ENCODE measurements around the gene LUC7L3. TPM values are rescaled to one million over a fixed set of nuclear protein-coding genes. Genes with fewer than 3 reads are reported as not detected.
"Not testable (repeated sequence)": the region's sequence is repeated elsewhere in the genome, so short reads cannot be mapped to it uniquely, and the experiment has no call there.

Gene LUC7L3
- total RNA-seq, 4 donors from 2014 or later = 62.8 to 984 (median 159) TPM

DNA sequence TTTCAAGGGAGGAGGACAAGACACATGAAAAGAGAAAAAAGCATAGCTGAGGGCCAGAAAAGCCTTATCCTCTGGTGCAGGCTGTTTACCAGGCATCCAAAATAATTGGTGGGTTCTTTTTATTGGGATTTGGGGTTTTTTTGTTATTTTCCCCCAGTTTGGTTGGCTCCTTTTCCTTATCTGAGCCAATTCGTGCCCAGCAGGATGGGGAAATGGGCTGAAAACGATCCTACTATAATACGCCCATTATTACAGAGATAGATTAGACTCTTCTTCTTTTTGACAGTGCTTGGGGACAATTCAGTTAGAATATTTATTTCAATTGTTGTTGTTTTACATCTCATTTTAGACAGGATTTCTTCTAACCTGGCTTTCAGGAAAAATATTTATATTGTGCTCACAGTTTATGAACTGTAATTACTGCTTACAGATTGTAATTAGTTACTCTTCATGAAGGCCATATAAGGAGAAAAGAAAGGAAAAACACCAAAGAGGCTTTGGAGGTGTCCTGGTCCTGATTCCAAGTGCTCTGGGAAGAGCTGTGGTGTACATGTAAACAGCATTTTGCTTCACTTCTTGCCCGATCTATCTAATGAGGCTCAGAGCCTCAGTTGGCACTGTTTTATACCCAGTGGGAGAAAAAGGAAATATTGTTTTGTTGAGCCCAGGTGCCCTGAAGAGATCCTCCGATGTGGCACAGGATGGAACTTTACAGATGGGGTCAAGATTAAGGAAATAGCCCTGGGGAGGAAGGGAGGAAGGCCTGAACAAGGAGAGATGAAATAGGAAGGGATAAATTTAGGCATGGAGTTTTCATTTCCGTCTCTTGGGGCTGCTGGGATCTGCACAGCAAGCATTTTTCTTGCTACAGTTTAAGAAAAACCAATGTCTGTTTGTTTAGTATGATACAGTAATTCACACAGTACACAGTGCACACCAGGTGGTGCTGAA lies 11.1 kb upstream of the LUC7L3 start:
- in situ Hi-C loops (cut with MboI; ENCODE audit: low pct_ligation_motif_present in 1 of 4, low pct_unique_long_range_greater_than_20kb in 1 of 4, low sequenced_read_pairs in 3 of 4) (no loop called here), intact Hi-C loops (cut with DNase I; ENCODE audit: low total_unique reads) (no loop called here)
- TF ChIP-seq EP300 (IDR thresholded peaks at IDR 0.05; ENCODE audit: low read depth) (no peak), POLR2AphosphoS5 (IDR thresholded peaks at IDR 0.05) (no peak), POLR2A (IDR thresholded peaks at IDR 0.05) (peak; percentile 32)
- TF ChIP-seq, protein P1, sequence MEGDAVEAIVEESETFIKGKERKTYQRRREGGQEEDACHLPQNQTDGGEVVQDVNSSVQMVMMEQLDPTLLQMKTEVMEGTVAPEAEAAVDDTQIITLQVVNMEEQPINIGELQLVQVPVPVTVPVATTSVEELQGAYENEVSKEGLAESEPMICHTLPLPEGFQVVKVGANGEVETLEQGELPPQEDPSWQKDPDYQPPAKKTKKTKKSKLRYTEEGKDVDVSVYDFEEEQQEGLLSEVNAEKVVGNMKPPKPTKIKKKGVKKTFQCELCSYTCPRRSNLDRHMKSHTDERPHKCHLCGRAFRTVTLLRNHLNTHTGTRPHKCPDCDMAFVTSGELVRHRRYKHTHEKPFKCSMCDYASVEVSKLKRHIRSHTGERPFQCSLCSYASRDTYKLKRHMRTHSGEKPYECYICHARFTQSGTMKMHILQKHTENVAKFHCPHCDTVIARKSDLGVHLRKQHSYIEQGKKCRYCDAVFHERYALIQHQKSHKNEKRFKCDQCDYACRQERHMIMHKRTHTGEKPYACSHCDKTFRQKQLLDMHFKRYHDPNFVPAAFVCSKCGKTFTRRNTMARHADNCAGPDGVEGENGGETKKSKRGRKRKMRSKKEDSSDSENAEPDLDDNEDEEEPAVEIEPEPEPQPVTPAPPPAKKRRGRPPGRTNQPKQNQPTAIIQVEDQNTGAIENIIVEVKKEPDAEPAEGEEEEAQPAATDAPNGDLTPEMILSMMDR (IDR thresholded peaks at IDR 0.05) = peak in 1 of 5 experiments; percentile 11
- no peak for DNase-seq
- H3K27me3 ChIP-seq = no peaks in the 10 kb centered on the region
- no peaks in the 10 kb centered on the region for H3K36me3 ChIP-seq
- peaks cover 21 to 45% (median 38%) of the 10 kb centered on the region in 4 donors for H3K4me1 ChIP-seq
- H3K9me3 ChIP-seq = no peaks in the 10 kb centered on the region
- H3K27ac ChIP-seq = peak overlapping the region; percentile 96 to 99 (median 98)
- WGBS, 2 donors (ENCODE audit: low coverage in 1 of 2) = 2 to 3% methylated on average over 5 to 6 of the region's 6 CpGs
- peak overlapping the region; percentile 24 to 68 (median 56) for H3K4me3 ChIP-seq

- H3K27ac ChIP-seq = peak overlapping the region; percentile 96 to 99 (median 98)
- intact Hi-C loops (cut with DNase I; ENCODE audit: low total_unique reads); in situ Hi-C loops (cut with MboI; ENCODE audit: low pct_ligation_motif_present in 1 of 4, low pct_unique_long_range_greater_than_20kb in 1 of 4, low sequenced_read_pairs in 3 of 4); H3K36me3 ChIP-seq; H3K9me3 ChIP-seq; DNase-seq; H3K27me3 ChIP-seq: not testable (repeated sequence)
- H3K4me1 ChIP-seq = peaks cover 21 to 39% (median 34%) of the 10 kb centered on the region in 4 donors
- 71 to 73% methylated on average over 2 to 4 of the region's 4 CpGs for WGBS, 2 donors (ENCODE audit: low coverage in 1 of 2)
- peak overlapping the region in 1 of 4 donors; percentile 63 for H3K4me3 ChIP-seq
Observed at GRCh38 chr17:50709053-50709452, 10.3 kb upstream of the LUC7L3 start.

GRCh38 chr17:50710025-50710424 lies 9.4 kb upstream of the LUC7L3 start:
- no peak for TF ChIP-seq EP300 (IDR thresholded peaks at IDR 0.05; ENCODE audit: low read depth)
- no peak for TF ChIP-seq POLR2A (IDR thresholded peaks at IDR 0.05)
- no peak for TF ChIP-seq POLR2AphosphoS5 (IDR thresholded peaks at IDR 0.05)
- TF ChIP-seq, protein P1 (IDR thresholded peaks at IDR 0.05) = no peak
- Histone ChIP-seq H3K9me3 (no peaks in the 10 kb centered on the region), H3K4me3 (no peak overlapping the region), H3K27me3 (no peaks in the 10 kb centered on the region), H3K36me3 (no peaks in the 10 kb centered on the region), H3K4me1 (peaks cover 21 to 38% (median 33%) of the 10 kb centered on the region in 4 donors), H3K27ac (peak overlapping the region in 3 of 4 donors; percentile 98 to 99 (median 98))
- intact Hi-C loops (cut with DNase I; ENCODE audit: low total_unique reads) = no loop called here
- in situ Hi-C loops (cut with MboI; ENCODE audit: low pct_ligation_motif_present in 1 of 4, low pct_unique_long_range_greater_than_20kb in 1 of 4, low sequenced_read_pairs in 3 of 4) = no loop called here
- DNase-seq = no peak
- 92 to 100% methylated on average over 1 to 2 of the region's 2 CpGs for WGBS, 2 donors (ENCODE audit: low coverage in 1 of 2)

GRCh38 chr17:50710650-50711049 lies 8.8 kb upstream of the LUC7L3 start:
- in situ Hi-C loops (cut with MboI; ENCODE audit: low pct_ligation_motif_present in 1 of 4, low pct_unique_long_range_greater_than_20kb in 1 of 4, low sequenced_read_pairs in 3 of 4) = no loop called here
- Histone ChIP-seq H3K27me3 (no peaks in the 10 kb centered on the region), H3K9me3 (no peaks in the 10 kb centered on the region), H3K4me1 (peaks cover 21 to 32% (median 29%) of the 10 kb centered on the region in 4 donors), H3K4me3 (no peak overlapping the region), H3K36me3 (no peaks in the 10 kb centered on the region), H3K27ac (no peak overlapping the region)
- WGBS, 2 donors (ENCODE audit: low coverage in 1 of 2) = 86% methylated on average over 1 to 4 of the region's 4 CpGs
- no peak for TF ChIP-seq POLR2A (IDR thresholded peaks at IDR 0.05)
- TF ChIP-seq, protein P1 (IDR thresholded peaks at IDR 0.05) = no peak
- intact Hi-C loops (cut with DNase I; ENCODE audit: low total_unique reads) = no loop called here
- no peak for DNase-seq
